Thyroid gland (tissue), 4 donors: ENCODE measurements around the gene PACS1. TPM values are rescaled to one million over a fixed set of nuclear protein-coding genes. Genes with fewer than 3 reads are reported as not detected.
A peak's percentile ranks its signal among the peaks of the same experiment; 100 is the strongest.

Experiments
- DNase-seq, 2 donors: peaks; one replicate each; pipeline ENCODE4 v3.0.0-alpha.2; 2019
- H3K27ac ChIP-seq, 3 donors: fragments of 200-600 bp; sonication (generic); 1 replicate in 2 of 3; 2 replicates in 1 of 3; pipeline ENCODE4 v1.5.1; 2016 to 2019; ENCODE audit warnings: mild to moderate bottlenecking in 1 of 3, moderate library complexity in 1 of 3
- H3K27me3 ChIP-seq: fragments of 200-600 bp; sonication (generic); one replicate; pipeline ENCODE4 v1.5.1; 2019
- H3K36me3 ChIP-seq, 2 donors: fragments of 200-600 bp; sonication (generic); one replicate each; pipeline ENCODE4 v1.5.1; 2016 to 2019
- H3K4me1 ChIP-seq, 2 donors: fragments of 200-600 bp; sonication (generic); one replicate each; pipeline ENCODE4 v1.5.1; 2017 to 2019
- H3K4me3 ChIP-seq, 3 donors: fragments of 200-600 bp; sonication (generic); replicated peaks in 1 of 3; 1 replicate in 2 of 3; 2 replicates in 1 of 3; pipeline ENCODE4 v1.5.1; 2016; ENCODE audit warnings: mild to moderate bottlenecking in 1 of 3
- H3K9me3 ChIP-seq: fragments of 200-600 bp; sonication (generic); one replicate; pipeline ENCODE4 v1.5.1; 2017
- POLR2A ChIP-seq, 2 donors: fragments of 450-650 bp; IDR thresholded peaks; one replicate each; pipeline ENCODE4 v1.6.1; 2017; ENCODE audit warnings: antibody characterized with exemption in 2 of 2, mild to moderate bottlenecking in 2 of 2, moderate library complexity in 1 of 2
- WGBS, 2 donors: methylation state at CpG; one replicate each; pipeline ENCODE4 v1.1.5; 2017; 5-methylcytosine and 5-hydroxymethylcytosine counted together
- intact Hi-C: fragments of 100-400 bp; cut with DNase I; formaldehyde crosslinking; loops from one replicate; pipeline ENCODE4 v1.15.1; 2023
- total RNA-seq, 4 donors: library from RNA; depleted of rRNA; stranded (reverse); fragments of >200 nt; gene quantifications; one replicate each; pipeline ENCODE4 v1.2.3, GENCODE V29; 2016
- TF ChIP-seq, protein P1 (sequence below), 6 experiments: fragments of 200-600 bp in 3 of 6; fragments of 450-650 bp in 3 of 6; sonication (generic) in 3 of 6; IDR thresholded peaks; one replicate each; pipeline ENCODE4 v1.5.1; 2016 to 2019; ENCODE audit warnings: antibody characterized with exemption in 6 of 6, mild to moderate bottlenecking in 2 of 6, inconsistent platforms in 1 of 6, moderate library complexity in 1 of 6

PACS1 gene
- total RNA-seq, 4 donors from 2014 or later: 39.6 to 67.7 (median 59.7) TPM

DNA sequence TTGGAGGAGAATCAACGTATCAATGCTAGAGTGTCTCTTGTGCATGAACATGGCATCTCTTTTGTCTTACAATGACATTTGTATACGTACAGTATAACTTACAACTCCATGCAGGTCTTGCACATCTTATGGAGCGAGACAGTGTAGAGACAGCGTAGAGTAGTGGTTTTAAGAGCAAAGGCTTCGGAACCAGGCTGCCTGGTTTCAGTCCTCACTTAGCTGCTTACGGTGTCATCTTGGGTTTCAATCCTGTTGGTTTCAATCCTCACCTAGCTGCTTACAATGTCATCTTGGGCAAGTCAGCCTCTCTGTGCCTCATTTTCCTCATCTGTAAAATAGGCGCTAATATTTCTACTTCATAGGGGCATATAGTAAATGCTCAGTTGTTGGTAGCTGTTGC lies 98.2 kb downstream of the PACS1 start:
- Histone ChIP-seq H3K4me3 (no peak overlapping the region), H3K9me3 (no peaks in the 10 kb centered on the region), H3K27ac (no peak overlapping the region), H3K4me1 (no peaks in the 10 kb centered on the region), H3K27me3 (no peaks in the 10 kb centered on the region), H3K36me3 (no peaks in the 10 kb centered on the region)
- TF ChIP-seq, protein P1, sequence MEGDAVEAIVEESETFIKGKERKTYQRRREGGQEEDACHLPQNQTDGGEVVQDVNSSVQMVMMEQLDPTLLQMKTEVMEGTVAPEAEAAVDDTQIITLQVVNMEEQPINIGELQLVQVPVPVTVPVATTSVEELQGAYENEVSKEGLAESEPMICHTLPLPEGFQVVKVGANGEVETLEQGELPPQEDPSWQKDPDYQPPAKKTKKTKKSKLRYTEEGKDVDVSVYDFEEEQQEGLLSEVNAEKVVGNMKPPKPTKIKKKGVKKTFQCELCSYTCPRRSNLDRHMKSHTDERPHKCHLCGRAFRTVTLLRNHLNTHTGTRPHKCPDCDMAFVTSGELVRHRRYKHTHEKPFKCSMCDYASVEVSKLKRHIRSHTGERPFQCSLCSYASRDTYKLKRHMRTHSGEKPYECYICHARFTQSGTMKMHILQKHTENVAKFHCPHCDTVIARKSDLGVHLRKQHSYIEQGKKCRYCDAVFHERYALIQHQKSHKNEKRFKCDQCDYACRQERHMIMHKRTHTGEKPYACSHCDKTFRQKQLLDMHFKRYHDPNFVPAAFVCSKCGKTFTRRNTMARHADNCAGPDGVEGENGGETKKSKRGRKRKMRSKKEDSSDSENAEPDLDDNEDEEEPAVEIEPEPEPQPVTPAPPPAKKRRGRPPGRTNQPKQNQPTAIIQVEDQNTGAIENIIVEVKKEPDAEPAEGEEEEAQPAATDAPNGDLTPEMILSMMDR (IDR thresholded peaks at IDR 0.05): no peak
- no peak for TF ChIP-seq POLR2A (IDR thresholded peaks at IDR 0.05)
- 94 to 97% methylated on average over 7 of the region's 7 CpGs for WGBS, 2 donors
- no peak for DNase-seq
- intact Hi-C loops: no loop called here

DNA sequence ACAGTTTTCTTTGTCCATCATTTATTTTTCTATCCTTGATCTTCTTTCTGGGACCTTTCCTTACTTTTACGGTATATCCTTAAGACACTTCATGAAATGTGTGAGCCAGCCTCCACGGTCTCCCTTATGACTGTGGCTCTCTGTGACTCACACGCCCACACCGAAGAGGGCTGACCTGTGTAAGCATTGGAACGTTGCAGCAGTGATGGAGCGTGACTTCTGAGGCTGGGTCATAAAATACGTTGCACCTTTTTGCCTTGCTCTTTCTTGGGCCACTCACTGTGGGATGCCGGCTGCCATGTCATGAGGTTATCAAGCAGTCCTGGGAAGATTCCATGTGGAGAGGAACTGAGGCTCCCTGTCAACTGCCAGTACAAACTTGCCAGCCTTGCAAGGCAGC lies 102.1 kb downstream of the PACS1 start:
- H3K36me3 ChIP-seq: no peaks in the 10 kb centered on the region
- peak; percentile 20 to 21 for DNase-seq
- H3K4me3 ChIP-seq: no peak overlapping the region
- WGBS, 2 donors: 78 to 80% methylated on average over 8 of the region's 8 CpGs
- H3K4me1 ChIP-seq: no peaks in the 10 kb centered on the region
- no peaks in the 10 kb centered on the region for H3K9me3 ChIP-seq
- no peak overlapping the region for H3K27ac ChIP-seq
- intact Hi-C loops: no loop called here
- H3K27me3 ChIP-seq: no peaks in the 10 kb centered on the region
- TF ChIP-seq, protein P1 (IDR thresholded peaks at IDR 0.05): no peak
- TF ChIP-seq POLR2A (IDR thresholded peaks at IDR 0.05): no peak

DNA sequence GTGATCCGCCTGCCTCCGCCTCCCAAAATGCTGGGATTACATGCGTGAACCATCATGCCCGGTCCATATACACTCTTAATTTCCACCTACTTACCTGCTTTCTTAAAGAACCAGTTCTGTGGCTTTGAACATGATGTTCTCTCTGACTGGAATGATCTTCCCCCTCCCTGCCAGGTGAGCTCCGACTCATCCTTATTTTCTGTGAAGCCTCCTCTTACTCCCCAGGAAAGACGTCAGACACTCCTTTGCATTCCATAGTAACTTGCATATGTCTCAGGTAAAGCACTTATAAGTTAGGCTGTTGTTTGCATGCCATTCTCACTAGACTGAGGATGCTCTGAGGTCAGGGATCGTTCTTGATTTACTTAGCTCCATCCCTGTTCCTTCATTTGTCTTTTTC lies 106.6 kb downstream of the PACS1 start:
- Histone ChIP-seq H3K4me3 (no peak overlapping the region), H3K4me1 (peaks cover under 1 to 2% of the 10 kb centered on the region in 2 donors), H3K9me3 (no peaks in the 10 kb centered on the region), H3K27ac (no peak overlapping the region), H3K27me3 (no peaks in the 10 kb centered on the region), H3K36me3 (no peaks in the 10 kb centered on the region)
- no peak for DNase-seq
- intact Hi-C loops: no loop called here
- 86 to 92% methylated on average over 7 of the region's 7 CpGs for WGBS, 2 donors
- TF ChIP-seq, protein P1 (IDR thresholded peaks at IDR 0.05): no peak
- no peak for TF ChIP-seq POLR2A (IDR thresholded peaks at IDR 0.05)

DNA sequence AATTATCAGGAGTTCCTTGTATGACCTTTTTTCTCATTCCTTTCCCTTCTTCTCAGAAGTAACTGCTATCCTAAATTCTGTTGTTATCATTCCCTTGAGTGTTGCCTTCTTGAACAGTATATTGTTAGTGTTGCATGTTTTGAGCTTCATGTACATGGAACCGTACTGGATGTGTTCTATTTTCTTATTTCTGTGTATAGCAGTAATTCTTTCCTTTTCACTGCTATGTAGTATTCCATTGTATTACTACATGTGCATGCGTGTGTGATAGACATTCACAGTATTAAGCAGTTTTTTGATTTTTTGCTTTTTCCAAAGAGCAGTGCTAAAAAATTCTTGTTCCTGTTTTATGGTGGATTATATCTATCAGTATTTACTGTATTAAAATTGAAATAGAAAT lies 108.1 kb downstream of the PACS1 start:
- intact Hi-C loops: no loop called here
- TF ChIP-seq, protein P1 (IDR thresholded peaks at IDR 0.05): no peak
- TF ChIP-seq POLR2A (IDR thresholded peaks at IDR 0.05): no peak
- DNase-seq: no peak
- WGBS, 2 donors: 98% methylated on average over 2 of the region's 2 CpGs
- Histone ChIP-seq H3K27me3 (no peaks in the 10 kb centered on the region), H3K27ac (no peak overlapping the region), H3K9me3 (no peaks in the 10 kb centered on the region), H3K36me3 (no peaks in the 10 kb centered on the region), H3K4me1 (peaks cover 4% of the 10 kb centered on the region in 2 donors), H3K4me3 (no peak overlapping the region)

DNA sequence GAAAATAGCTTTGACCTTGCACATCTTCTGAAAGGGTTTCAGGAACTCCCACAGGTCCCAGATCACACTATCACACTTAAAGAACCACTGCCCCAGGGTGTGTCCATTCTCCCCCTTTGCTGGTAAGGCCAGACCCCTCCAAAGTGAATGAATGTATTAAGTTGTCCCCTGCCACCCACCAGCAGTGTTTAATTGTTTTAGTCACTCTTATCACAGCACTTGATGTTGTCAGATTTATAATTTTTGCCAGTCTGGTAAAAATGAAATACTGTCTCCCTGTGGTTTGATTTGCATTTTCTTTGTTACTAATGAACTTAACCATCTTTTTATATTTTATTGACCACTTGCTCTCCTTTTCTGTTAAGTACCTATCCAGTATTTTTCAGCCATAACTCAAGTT lies 108.8 kb downstream of the PACS1 start:
- peaks cover 4% of the 10 kb centered on the region in 2 donors for H3K4me1 ChIP-seq
- no peak for DNase-seq
- H3K36me3 ChIP-seq: no peaks in the 10 kb centered on the region
- H3K4me3 ChIP-seq: no peak overlapping the region
- H3K27ac ChIP-seq: no peak overlapping the region
- intact Hi-C loops: no loop called here
- H3K9me3 ChIP-seq: no peaks in the 10 kb centered on the region
- TF ChIP-seq, protein P1 (IDR thresholded peaks at IDR 0.05): no peak
- TF ChIP-seq POLR2A (IDR thresholded peaks at IDR 0.05): no peak
- no peaks in the 10 kb centered on the region for H3K27me3 ChIP-seq
